Stomach (tissue), 4 donors: ENCODE measurements around the gene DRC3.

Experiments
- CTCF ChIP-seq, 7 experiments: fragments of 450-650 bp in 4 of 7; fragments of 200-600 bp in 3 of 7; sonication (generic) in 3 of 7; IDR thresholded peaks; one replicate each; pipeline ENCODE4 v1.5.1; 2016 to 2019; ENCODE audit warnings: antibody characterized with exemption in 7 of 7, control low read depth in 2 of 7, mild to moderate bottlenecking in 1 of 7
- EP300 ChIP-seq: sonication (generic); formaldehyde crosslinking; IDR thresholded peaks from one replicate; pipeline ENCODE4 v1.6.1; 2017; ENCODE audit warnings: antibody characterized with exemption

- TF ChIP-seq EP300 = no peak
- TF ChIP-seq CTCF (IDR thresholded peaks at IDR 0.05) = no peak
Observed at GRCh38 chr17:18035704-18036103, 63.0 kb downstream of the DRC3 start.
